Activated CD4-positive, CD25-positive, alpha-beta regulatory T cell treated with anti-CD3 and anti-CD28 coated beads, Interleukin-2, amount 50 U/mL, for 72 hours (primary cell): Measurements from ENCODE around the gene AAR2.

Source experiments
- DNase-seq: peaks from one replicate; pipeline ENCODE4 v3.0.0; 2021

Gene AAR2

GRCh38 chr20:36262440-36262839 lies 26.2 kb downstream of the AAR2 start:
- no peak for DNase-seq

GRCh38 chr20:36264426-36265246 lies 28.4 kb downstream of the AAR2 start:
- DNase-seq = no peak

DNA sequence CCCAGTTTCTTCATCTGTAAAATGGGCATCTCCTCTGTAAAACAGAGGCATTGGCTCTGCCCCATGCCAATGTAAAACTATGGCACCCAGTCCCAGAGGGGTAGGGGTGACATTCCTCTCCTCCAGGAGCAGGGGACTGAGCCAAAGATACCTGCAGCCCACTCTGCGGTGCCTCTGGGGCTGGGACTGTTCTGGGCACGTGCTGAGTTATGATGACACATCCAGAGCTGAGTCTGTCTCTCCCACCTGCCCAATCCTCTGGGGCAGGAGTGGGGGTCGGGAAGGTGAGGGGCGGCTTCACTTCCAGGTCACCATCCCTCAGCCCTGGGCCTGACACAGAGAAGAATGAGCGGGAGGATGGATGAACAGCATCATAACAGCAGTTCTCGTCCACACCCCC lies 29.9 kb downstream of the AAR2 start:
- no peak for DNase-seq

- DNase-seq = no peak
These were observed 31.5 kb downstream of the AAR2 start for GRCh38 chr20:36267605-36268381.

- DNase-seq = no peak
These were observed 32.4 kb downstream of the AAR2 start for GRCh38 chr20:36268440-36269342.

DNA sequence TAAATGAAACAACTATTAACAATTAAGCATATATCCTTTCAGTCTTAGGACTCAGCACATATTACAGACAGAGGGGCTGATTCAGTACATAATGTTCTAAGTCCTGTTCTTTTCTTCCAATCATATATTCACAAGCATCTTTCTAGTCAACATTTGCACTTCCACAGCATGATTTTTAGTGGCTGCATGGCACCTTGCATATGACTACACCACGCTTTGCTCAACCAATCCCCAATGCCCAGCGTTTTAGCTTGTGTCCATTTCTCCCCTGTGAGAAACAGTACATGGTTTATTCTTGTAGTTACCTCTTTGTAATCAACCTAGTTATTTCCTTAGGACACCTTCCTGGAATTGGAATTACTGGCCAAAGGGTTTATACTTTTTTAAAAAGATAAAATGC lies 33.2 kb downstream of the AAR2 start:
- DNase-seq = no peak

GRCh38 chr20:36270744-36271638 lies 34.7 kb downstream of the AAR2 start:
- no peak for DNase-seq

DNA sequence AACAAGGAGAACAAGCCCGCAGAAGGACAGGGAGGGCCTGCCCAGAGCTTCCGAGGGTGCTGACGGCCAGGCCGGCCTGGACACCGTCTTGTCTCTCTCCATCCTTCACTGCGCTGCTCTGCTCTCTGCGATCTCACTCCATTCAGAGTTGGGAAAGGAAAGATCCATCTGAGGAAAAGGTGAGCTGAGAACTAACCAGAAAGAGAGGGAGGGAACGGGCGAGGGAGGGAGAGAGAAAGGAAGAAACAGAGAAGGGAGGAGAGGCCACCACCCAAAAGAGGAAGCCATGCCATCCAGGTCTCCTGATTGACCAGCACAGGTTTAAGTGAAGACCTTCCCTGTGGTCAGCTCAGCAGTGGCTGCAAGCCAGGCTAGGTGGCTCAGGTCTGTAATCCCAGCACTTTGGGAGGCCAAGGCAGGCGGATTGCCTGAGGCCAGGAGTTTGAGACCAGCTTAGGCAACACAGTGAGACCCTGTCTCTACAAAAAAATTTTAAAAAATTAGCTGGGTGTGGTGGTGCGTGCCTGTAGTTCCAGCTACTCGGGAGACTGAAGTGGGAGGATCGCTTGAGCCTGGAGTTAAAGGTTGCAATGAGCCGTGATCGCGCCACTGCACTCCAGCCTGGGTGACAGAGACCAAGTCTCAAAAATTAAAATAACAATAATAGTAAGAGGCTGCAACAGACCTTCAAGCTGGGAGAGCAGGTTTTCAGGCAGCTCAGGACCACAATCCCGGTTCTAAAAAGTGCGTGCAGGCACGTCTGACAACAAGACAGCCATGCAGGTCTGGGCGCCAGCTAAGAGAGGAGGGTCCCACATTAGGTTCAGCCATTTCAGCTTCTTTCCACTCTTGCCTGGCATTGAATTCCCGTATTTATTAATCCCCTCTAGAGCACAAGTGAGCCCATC lies 35.6 kb downstream of the AAR2 start:
- DNase-seq = no peak

DNA sequence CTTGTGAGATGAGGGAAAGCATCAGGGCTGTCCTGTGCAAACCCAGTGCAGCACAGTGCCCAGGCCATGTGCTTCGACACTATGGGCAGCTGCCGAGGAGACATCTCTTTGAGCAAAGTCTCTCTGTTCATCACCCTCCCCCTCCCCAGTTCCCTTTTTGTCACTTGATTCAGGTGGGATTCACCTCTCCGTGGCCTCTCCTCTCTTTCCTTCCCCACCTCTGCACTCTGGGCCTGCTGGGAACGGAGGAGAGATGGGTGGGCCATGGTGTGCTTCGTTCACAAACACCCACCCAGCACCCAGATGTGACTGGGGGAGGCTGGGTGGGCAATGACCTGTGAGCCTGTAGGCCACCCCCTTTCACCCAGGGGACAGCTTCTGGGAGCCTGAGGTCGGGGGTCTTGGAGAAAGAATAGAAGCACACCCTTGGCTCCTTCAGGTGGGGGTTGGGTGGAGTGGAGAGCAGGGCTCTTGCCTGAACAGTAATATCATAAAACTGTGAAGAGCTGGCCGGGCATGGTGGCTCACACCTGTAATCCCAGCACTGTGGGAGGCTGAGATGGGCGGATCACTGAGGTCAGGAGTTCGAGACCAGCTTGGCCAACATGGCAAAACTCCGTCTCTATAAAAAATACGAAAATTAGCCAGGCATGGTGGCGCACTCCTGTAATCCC lies 36.4 kb downstream of the AAR2 start:
- no peak for DNase-seq

GRCh38 chr20:36273414-36274180 lies 37.3 kb downstream of the AAR2 start:
- no peak for DNase-seq

DNA sequence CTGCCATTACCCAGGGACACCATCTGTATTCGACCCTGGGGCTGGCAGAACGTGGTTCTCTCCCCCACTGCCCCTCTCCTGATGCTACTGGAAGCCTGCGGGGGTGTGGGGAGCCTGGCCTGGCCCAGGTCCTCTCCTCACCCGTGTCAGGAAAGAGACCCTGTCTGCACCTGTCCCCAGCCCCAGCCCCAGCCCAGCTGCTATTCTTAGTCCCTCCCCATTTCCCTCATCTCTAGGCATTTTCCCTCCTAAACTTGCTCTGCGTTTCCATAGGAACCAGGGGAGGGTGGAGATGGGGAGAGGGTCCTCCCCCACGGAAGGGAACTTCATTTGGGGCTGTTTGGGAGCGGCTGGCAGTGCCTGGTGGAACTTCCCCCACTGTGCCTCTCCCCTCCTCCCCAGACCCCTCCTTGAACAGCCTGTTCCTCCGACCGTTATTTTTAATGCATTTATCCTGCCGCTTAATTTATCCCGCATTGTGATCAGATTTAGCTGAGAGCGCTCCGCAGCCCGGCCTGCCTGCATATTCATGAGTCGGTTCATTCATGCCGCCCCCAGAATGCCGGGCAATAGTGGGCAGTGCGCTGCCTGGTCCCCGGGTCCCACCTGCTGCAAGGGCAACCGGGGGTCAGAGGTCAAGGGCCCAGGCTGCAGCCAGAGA lies 38.0 kb downstream of the AAR2 start:
- DNase-seq = no peak

- no peak for DNase-seq
These were observed 38.7 kb downstream of the AAR2 start for GRCh38 chr20:36275011-36275410.

GRCh38 chr20:36275441-36276189 lies 39.3 kb downstream of the AAR2 start:
- DNase-seq = no peak

GRCh38 chr20:36277546-36277945 lies 41.3 kb downstream of the AAR2 start:
- no peak for DNase-seq

- DNase-seq = no peak
These were observed 43.1 kb downstream of the AAR2 start for GRCh38 chr20:36279362-36279761.

DNA sequence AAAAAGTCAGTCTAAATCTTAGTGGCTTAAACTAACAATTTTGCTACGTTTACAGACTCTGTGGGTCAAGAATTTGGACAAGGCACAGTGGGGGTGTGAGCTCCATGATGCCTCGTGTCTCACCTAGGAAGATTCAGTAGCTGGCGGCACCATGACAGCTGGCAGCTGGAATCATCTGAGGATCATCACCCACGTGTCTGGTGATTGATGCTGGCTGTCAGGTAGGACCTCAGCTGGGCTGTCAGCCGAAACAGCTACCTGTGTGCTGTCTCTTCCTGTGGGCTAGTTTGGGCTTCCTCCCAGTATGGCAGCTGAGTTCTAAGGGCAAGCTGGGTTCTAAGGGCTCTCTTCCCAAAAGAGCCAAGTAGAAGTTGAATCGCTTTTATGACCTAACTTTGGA lies 43.5 kb downstream of the AAR2 start:
- no peak for DNase-seq

GRCh38 chr20:36281785-36282380 lies 45.6 kb downstream of the AAR2 start:
- DNase-seq = no peak

GRCh38 chr20:36284751-36285150 lies 48.5 kb downstream of the AAR2 start:
- DNase-seq = no peak
